Smooth muscle cell (in vitro differentiated cells): ENCODE measurements around the gene ICE2. TPM values are rescaled to one million over a fixed set of nuclear protein-coding genes. Genes with fewer than 3 reads are reported as not detected.
"Not testable (repeated sequence)": the region's sequence is repeated elsewhere in the genome, so short reads cannot be mapped to it uniquely, and the experiment has no call there.

Source experiments
- DNase-seq: peaks from one replicate; lab custom pipeline; 2025; ENCODE audit not compliant: unreplicated experiment; lab: John Stamatoyannopoulos, UW
- H2AFZ ChIP-seq: fragments of 200-600 bp; sonication (generic); 2 replicates; pipeline ENCODE4 v1.6.0; 2016; ENCODE audit warnings: antibody characterized with exemption, low read depth, mild to moderate bottlenecking
- H3F3A ChIP-seq: fragments of 200-600 bp; sonication (generic); 2 replicates; pipeline ENCODE4 v1.6.0; 2017; ENCODE audit warnings: antibody characterized with exemption, low read depth
- H3K27ac ChIP-seq: fragments of 200-600 bp; sonication (generic); 2 replicates; pipeline ENCODE4 v1.5.1; 2016; ENCODE audit warnings: low read depth, mild to moderate bottlenecking
- H3K27me3 ChIP-seq: fragments of 200-600 bp; sonication (generic); 2 replicates; pipeline ENCODE4 v1.6.1; 2016; ENCODE audit warnings: low read depth, mild to moderate bottlenecking
- H3K36me3 ChIP-seq: fragments of 200-600 bp; sonication (generic); 2 replicates; pipeline ENCODE4 v1.5.1; 2016; ENCODE audit warnings: low read depth
- H3K4me1 ChIP-seq: fragments of 200-600 bp; sonication (generic); 2 replicates; pipeline ENCODE4 v1.5.1; 2016; ENCODE audit warnings: low read depth
- H3K4me2 ChIP-seq: fragments of 200-600 bp; sonication (generic); 2 replicates; pipeline ENCODE4 v1.6.0; 2016; ENCODE audit warnings: mild to moderate bottlenecking
- H3K4me3 ChIP-seq: fragments of 200-600 bp; sonication (generic); 2 replicates; pipeline ENCODE4 v1.5.1; 2016; ENCODE audit warnings: mild to moderate bottlenecking
- H3K79me2 ChIP-seq: fragments of 200-600 bp; sonication (generic); 2 replicates; pipeline ENCODE4 v1.6.0; 2016; ENCODE audit warnings: low read depth, mild to moderate bottlenecking
- H3K9ac ChIP-seq: fragments of 200-600 bp; sonication (generic); 2 replicates; pipeline ENCODE4 v1.6.0; 2016; ENCODE audit warnings: low read depth
- H3K9me3 ChIP-seq: fragments of 200-600 bp; sonication (generic); replicated peaks from 2 replicates; pipeline ENCODE4 v1.5.1; 2016; ENCODE audit warnings: low read depth
- H4K20me1 ChIP-seq: fragments of 200-600 bp; sonication (generic); 2 replicates; pipeline ENCODE4 v1.6.0; 2016; ENCODE audit warnings: low read depth
- WGBS: methylation state at CpG from one replicate; pipeline ENCODE4 v1.1.7; 2016; ENCODE audit warnings: low lambda C conversion rate; 5-methylcytosine and 5-hydroxymethylcytosine counted together
- polyA plus RNA-seq: library from polyadenylated mRNA; unstranded; fragments of >200 nt; fragmentation: Nextera tagmentation; extraction: Ambion mirVana; gene quantifications from 2 replicates; pipeline ENCODE4 v1.2.1, GENCODE V29; 2016
- total RNA-seq: library from RNA; depleted of rRNA; stranded (reverse); fragments of >200 nt; gene quantifications from 2 replicates; pipeline ENCODE4 v1.2.3, GENCODE V29; 2014
- TF ChIP-seq, protein P1 (sequence below): fragments of 200-600 bp; sonication (generic); IDR thresholded peaks from 2 replicates; pipeline ENCODE4 v1.5.1; 2017; ENCODE audit warnings: borderline replicate concordance, mild to moderate bottlenecking, antibody characterized with exemption; ENCODE audit not compliant: insufficient read depth, poor library complexity, severe bottlenecking

Gene ICE2
- total and polyA plus RNA-seq, 2 experiments from 2014 or later, result 15.2 to 17.3 TPM

DNA sequence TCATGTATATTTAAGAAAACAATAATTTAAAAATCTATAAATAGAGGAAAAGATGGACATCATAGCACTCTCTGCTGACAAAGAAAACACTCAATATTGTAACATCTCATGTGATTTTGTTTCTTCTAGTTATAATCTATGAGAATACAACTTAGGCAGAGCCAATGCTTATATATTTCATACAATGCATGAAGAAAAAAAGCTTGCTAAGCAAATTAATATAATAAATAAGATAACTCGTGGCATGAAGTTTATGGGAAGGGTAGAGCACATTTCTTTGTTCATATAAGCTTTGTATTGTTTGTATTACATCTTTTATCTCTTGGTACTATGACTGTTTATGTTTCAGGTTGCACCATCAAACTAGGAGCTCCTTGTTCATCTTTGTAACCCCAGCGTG is 73.5 kb downstream of the ICE2 start:
- Histone ChIP-seq H4K20me1 (no peaks in the 10 kb centered on the region), H3F3A (peaks cover 4% of the 10 kb centered on the region), H2AFZ (no peak overlapping the region), H3K4me1 (peaks cover 21% of the 10 kb centered on the region), H3K4me2 (no peak overlapping the region), H3K4me3 (no peak overlapping the region), H3K79me2 (no peaks in the 10 kb centered on the region), H3K27ac (no peak overlapping the region), H3K36me3 (no peaks in the 10 kb centered on the region), H3K27me3 (no peaks in the 10 kb centered on the region), H3K9me3 (no peaks in the 10 kb centered on the region), H3K9ac (no peak overlapping the region)
- no peak for DNase-seq
- 53% methylated on average over 2 of the region's 2 CpGs for WGBS
- TF ChIP-seq, protein P1, sequence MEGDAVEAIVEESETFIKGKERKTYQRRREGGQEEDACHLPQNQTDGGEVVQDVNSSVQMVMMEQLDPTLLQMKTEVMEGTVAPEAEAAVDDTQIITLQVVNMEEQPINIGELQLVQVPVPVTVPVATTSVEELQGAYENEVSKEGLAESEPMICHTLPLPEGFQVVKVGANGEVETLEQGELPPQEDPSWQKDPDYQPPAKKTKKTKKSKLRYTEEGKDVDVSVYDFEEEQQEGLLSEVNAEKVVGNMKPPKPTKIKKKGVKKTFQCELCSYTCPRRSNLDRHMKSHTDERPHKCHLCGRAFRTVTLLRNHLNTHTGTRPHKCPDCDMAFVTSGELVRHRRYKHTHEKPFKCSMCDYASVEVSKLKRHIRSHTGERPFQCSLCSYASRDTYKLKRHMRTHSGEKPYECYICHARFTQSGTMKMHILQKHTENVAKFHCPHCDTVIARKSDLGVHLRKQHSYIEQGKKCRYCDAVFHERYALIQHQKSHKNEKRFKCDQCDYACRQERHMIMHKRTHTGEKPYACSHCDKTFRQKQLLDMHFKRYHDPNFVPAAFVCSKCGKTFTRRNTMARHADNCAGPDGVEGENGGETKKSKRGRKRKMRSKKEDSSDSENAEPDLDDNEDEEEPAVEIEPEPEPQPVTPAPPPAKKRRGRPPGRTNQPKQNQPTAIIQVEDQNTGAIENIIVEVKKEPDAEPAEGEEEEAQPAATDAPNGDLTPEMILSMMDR, result no peak

DNA sequence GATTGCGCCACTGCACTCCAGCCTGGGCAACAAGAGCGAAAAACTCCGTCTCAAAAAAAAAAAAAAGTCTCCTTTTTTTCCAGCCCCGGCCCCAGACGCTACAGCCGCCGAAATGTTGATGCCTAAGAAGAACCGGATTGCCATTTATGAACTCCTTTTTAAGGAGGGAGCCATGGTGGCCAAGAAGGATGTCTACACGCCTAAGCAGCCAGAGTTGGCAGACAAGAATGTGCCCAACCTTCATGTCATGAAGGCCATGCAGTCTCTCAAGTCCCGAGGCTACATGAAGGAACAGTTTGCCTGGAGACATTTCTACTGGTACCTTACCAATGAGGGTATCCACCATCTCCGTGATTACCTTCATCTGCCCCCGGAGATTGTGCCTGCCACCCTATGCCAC is 74.6 kb downstream of the ICE2 start:
- not testable (repeated sequence) for H3K27ac ChIP-seq, DNase-seq, H3K4me2 ChIP-seq, H2AFZ ChIP-seq, H3K36me3 ChIP-seq, H3K4me3 ChIP-seq, H4K20me1 ChIP-seq, H3F3A ChIP-seq, H3K79me2 ChIP-seq, H3K27me3 ChIP-seq, H3K9me3 ChIP-seq, H3K9ac ChIP-seq
- H3K4me1 ChIP-seq, result peaks cover 29% of the 10 kb centered on the region
- 95% methylated on average over 12 of the region's 12 CpGs for WGBS

DNA sequence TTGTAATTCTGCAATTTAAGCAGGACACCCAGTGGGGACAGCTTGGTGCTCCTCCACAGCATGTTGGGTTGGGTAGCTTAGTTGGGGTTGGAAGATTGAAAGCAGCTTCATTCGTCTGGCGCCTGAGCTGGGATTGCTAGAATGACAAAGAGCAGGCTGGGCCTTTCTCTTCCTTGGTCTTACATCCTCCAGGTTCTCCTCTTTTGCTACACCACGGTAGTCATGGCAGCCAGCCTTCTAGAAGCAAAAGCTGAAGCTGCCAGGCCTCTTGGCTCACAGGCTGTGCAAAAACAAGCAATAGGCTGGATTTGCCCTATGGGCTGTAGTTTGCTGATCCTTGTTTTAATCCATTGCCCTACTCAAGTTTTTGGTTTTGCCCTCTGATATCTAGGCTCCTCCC is 78.0 kb downstream of the ICE2 start:
- H3K4me3 ChIP-seq, result no peak overlapping the region
- no peaks in the 10 kb centered on the region for H3K36me3 ChIP-seq
- H2AFZ ChIP-seq, result no peak overlapping the region
- no peak overlapping the region for H3K9ac ChIP-seq
- peaks cover 27% of the 10 kb centered on the region for H3F3A ChIP-seq
- peaks cover 14% of the 10 kb centered on the region for H4K20me1 ChIP-seq
- no peak overlapping the region for H3K4me2 ChIP-seq
- 44% methylated on average over 3 of the region's 3 CpGs for WGBS
- peaks cover 25% of the 10 kb centered on the region for H3K4me1 ChIP-seq
- peaks cover 18% of the 10 kb centered on the region for H3K79me2 ChIP-seq
- peak overlapping the region; percentile 99 for H3K27ac ChIP-seq
- no peak for DNase-seq
- TF ChIP-seq, protein P1, result no peak
- H3K9me3 ChIP-seq, result no peaks in the 10 kb centered on the region
- no peaks in the 10 kb centered on the region for H3K27me3 ChIP-seq

DNA sequence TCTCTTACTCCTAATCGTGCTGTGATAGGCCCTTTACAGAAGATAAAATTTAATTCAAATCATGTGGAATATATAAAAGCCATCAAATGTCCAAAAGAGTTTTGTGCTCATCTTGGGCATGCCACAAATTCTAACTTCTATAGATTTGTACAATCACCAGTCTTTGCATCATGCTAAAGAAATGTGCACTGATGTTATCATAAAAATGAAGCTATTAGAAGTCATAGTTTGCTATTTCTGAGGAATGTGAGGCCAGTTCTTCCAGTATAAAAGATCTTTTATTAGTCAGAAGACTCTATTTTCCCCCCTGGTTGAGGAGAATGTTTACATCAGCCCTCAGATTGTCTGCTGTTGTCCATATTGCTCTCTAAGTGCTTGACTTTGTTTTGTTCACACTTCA is 79.0 kb downstream of the ICE2 start:
- Histone ChIP-seq H3K4me2 (peak overlapping the region; percentile 89), H3K9ac (peak overlapping the region; percentile 11), H3K27me3 (no peaks in the 10 kb centered on the region), H3K79me2 (peaks cover 28% of the 10 kb centered on the region), H3K36me3 (no peaks in the 10 kb centered on the region), H4K20me1 (peaks cover 24% of the 10 kb centered on the region), H3K4me1 (peaks cover 35% of the 10 kb centered on the region), H3K9me3 (no peaks in the 10 kb centered on the region), H2AFZ (no peak overlapping the region), H3K4me3 (no peak overlapping the region), H3K27ac (peak overlapping the region; percentile 99), H3F3A (peaks cover 37% of the 10 kb centered on the region)
- WGBS, result 41% methylated on average over 1 of the region's 1 CpG
- TF ChIP-seq, protein P1, result no peak
- no peak for DNase-seq
